Naive B cell (primary cell): ENCODE data around the gene FBXW7. TPM values are rescaled to one million over a fixed set of nuclear protein-coding genes. Genes with fewer than 3 reads are reported as not detected.

Experiments used
- ATAC-seq, 2 donors: fragments of 150-1000 bp; cut with Tn5 transposase; 2 replicates each; pipeline ENCODE4 v1.10.0; 2021; ENCODE audit warnings: low read depth in 2 of 2, mild to moderate bottlenecking in 2 of 2, moderate library complexity in 2 of 2
- DNase-seq: peaks from one replicate; pipeline ENCODE4 v3.0.0; 2022
- H3K27ac Mint-ChIP-seq, 6 donors: one replicate each; pipeline ENCODE4 v1.8.0; 2020 to 2022; ENCODE audit warnings: mild to moderate bottlenecking in 6 of 6, mixed read lengths in 6 of 6, moderate library complexity in 5 of 6, inconsistent platforms in 2 of 6
- H3K27me3 Mint-ChIP-seq, 3 donors: one replicate each; pipeline ENCODE4 v1.8.0; 2021 to 2022; ENCODE audit warnings: mixed read lengths in 3 of 3, mild to moderate bottlenecking in 1 of 3
- H3K36me3 Mint-ChIP-seq, 2 donors: one replicate each; pipeline ENCODE4 v1.8.0; 2020 to 2022; ENCODE audit warnings: mixed read lengths in 2 of 2, inconsistent platforms in 1 of 2, mild to moderate bottlenecking in 1 of 2
- H3K4me1 Mint-ChIP-seq, 3 donors: one replicate each; pipeline ENCODE4 v1.8.0; 2020 to 2022; ENCODE audit warnings: mixed read lengths in 3 of 3, inconsistent platforms in 1 of 3, mild to moderate bottlenecking in 1 of 3, moderate library complexity in 1 of 3
- H3K4me3 Mint-ChIP-seq, 8 donors: one replicate each; pipeline ENCODE4 v1.8.0; 2020 to 2022; ENCODE audit warnings: mild to moderate bottlenecking in 8 of 8, mixed read lengths in 8 of 8, moderate library complexity in 8 of 8, inconsistent platforms in 2 of 8
- H3K9me3 Mint-ChIP-seq, 7 donors: one replicate each; pipeline ENCODE4 v1.8.0; 2020 to 2022; ENCODE audit warnings: mixed read lengths in 7 of 7, mild to moderate bottlenecking in 5 of 7, inconsistent platforms in 2 of 7, moderate library complexity in 1 of 7
- polyA plus RNA-seq, 6 donors: library from polyadenylated mRNA; unstranded; fragments of 300-500 nt; fragmentation: Illumina TruSeq; gene quantifications; one replicate each; pipeline ENCODE4 v1.2.3, GENCODE V29; 2021; ENCODE audit warnings: low read depth in 6 of 6

The FBXW7 gene
- polyA plus RNA-seq, 6 donors from 2014 or later, result 35.6 to 64.2 (median 39.0) TPM

DNA sequence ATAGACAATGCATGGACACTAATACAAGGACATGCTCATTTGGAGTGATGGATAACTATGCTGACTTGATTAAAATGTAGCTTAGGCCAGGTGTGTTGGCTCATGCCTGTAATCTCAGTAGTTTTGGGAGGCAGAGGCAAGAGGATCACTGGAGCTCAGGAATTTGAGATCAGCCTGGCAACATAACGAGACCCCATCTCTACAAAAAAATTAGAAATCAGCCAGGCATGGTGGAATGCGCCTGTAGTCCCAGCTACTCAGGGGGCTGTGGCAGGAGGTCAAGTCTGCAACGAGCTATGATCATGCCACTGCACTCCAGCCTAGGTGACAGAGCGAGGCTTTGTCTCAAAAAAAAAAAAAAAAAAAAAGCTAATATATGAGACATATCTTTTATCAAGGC, 196.3 kb downstream of the FBXW7 start:
- Mint-ChIP-seq H3K4me3 (no peak overlapping the region), H3K27ac (no peak overlapping the region), H3K27me3 (no peaks in the 10 kb centered on the region), H3K4me1 (peaks cover 0 to 10% (median 0%) of the 10 kb centered on the region in 3 donors), H3K9me3 (no peaks in the 10 kb centered on the region), H3K36me3 (peaks cover 7 to 10% of the 10 kb centered on the region in 2 donors)
- ATAC-seq (no peak), DNase-seq (no peak)

DNA sequence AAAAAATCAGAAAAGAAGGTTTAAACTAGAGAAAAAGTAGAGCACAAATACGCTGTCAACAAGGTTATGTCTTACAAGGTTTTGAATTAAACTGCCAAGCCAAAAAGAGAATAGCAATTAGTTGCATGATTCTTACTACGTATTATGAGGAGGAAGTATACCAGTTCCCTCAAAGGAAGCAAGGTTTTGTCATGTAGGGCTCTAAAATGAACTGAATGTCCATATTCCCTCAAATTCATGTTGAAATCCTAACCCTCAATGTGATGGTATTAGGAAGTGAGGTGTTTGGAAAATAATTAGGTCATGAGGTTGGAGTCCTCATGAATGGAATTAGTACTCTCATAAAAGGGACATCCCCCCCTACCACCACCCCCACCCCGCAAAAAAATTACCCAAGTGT, 201.0 kb downstream of the FBXW7 start:
- peaks cover 10 to 24% of the 10 kb centered on the region in 2 donors for H3K36me3 Mint-ChIP-seq
- H3K27ac Mint-ChIP-seq, result no peak overlapping the region
- DNase-seq, result no peak
- H3K9me3 Mint-ChIP-seq, result no peaks in the 10 kb centered on the region
- no peak for ATAC-seq
- H3K27me3 Mint-ChIP-seq, result no peaks in the 10 kb centered on the region
- peak overlapping the region in 1 of 8 donors; percentile 5 for H3K4me3 Mint-ChIP-seq
- no peaks in the 10 kb centered on the region for H3K4me1 Mint-ChIP-seq

DNA sequence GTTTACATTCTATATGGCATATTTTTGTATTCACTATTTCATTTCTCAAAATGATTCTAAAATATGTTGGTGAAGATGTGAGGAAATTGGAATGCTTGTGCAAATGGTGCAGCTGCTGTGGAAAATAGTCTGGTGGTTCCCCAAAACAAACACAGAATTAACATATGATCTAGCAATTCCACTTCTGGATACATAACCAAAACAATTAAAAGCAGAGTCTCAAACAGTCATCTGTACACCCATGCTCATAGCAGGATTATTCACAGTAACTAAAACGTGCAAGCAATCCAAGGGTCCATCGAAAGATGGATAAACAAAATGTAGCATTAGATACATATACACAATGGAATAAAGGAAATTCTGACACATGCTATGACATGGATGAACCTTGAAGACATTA, 204.8 kb downstream of the FBXW7 start:
- ATAC-seq (no peak), DNase-seq (no peak)
- H3K27ac Mint-ChIP-seq, result no peak overlapping the region
- no peaks in the 10 kb centered on the region for H3K9me3 Mint-ChIP-seq
- H3K27me3 Mint-ChIP-seq, result no peaks in the 10 kb centered on the region
- no peaks in the 10 kb centered on the region for H3K4me1 Mint-ChIP-seq
- peaks cover 27 to 28% of the 10 kb centered on the region in 2 donors for H3K36me3 Mint-ChIP-seq
- H3K4me3 Mint-ChIP-seq, result no peak overlapping the region

DNA sequence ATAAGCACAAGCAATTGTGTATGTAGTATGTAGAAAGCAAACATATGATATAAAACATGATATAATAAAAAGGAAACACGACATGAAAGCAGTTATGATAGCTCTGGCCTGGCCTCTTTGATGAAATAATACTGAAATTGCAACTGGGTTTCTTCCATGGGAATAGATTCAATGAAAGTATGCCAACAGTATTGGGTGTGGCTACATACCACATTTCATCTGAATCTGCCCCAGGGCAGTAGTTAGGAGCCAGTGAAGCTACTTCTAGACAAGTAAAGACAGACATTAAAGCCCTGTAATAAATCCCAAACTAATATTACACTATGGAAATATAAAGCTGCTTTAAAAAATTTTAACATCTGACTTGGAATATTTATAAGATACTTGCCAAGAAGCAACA, 207.3 kb downstream of the FBXW7 start:
- Mint-ChIP-seq H3K36me3 (peaks cover 27 to 30% of the 10 kb centered on the region in 2 donors), H3K4me3 (no peak overlapping the region)

DNA sequence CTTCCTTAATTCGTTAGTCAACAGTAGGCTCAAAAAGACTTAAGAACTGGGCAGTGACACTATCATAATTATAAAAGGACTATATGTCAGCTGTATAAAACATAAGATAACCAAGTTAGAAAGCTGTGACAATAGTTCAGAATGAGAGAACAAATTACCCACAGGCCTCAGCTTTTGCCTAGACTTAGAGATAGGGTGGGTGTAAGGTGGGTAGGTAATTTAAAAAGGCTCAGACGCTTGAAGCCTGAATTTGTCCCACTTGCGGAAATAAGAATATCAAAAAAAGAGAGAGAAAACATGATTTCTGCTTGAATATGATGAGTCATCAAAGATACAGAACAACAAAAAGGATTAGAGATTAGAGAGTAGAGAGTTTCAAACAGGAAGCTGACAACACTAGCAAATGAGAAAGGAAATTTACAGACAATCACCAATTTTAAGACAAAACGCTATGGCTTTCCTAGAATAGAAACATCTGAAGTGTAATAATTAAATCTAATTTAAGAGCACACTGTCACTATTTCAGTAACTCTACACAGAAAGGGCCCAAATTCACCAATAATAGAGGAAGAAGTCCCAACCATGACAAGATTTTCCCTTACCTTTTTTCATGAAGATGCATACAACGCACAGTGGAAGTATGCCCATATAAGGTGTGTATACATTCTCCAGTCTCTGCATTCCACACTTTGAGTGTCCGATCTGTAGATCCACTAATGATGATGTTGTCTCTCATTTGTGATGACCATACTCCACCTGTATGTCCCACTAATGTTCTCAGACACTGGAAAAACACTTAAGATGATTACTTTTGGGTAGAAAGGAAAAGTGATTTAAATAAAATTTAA, 208.1 kb downstream of the FBXW7 start:
- H3K36me3 Mint-ChIP-seq, result peaks cover 29 to 38% of the 10 kb centered on the region in 2 donors

More for the DNA sequence above, 207.3 kb downstream of the FBXW7 start:
- no peak overlapping the region for H3K27ac Mint-ChIP-seq
- DNase-seq (no peak), ATAC-seq (no peak)
- no peaks in the 10 kb centered on the region for H3K4me1 Mint-ChIP-seq
- H3K27me3 Mint-ChIP-seq, result no peaks in the 10 kb centered on the region
- H3K9me3 Mint-ChIP-seq, result no peaks in the 10 kb centered on the region

DNA sequence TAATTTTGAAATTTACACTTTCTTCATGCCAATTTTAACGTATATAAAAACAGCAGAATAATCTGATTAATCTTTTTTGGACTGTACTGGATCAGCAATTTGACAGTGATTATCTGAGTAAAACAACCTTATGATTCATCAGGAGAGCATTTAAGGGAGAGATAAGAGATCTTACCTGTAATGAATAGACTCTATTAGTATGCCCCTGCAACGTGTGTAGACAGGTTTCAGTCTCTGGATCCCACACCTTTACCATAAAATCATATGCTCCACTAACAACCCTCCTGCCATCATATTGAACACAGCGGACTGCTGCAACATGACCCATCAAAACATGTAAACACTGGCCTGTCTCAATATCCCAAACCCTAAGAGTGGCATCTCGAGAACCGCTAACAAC, 210.1 kb downstream of the FBXW7 start:
- no peaks in the 10 kb centered on the region for H3K27me3 Mint-ChIP-seq
- no peak overlapping the region for H3K27ac Mint-ChIP-seq
- peaks cover 26 to 27% of the 10 kb centered on the region in 2 donors for H3K36me3 Mint-ChIP-seq

More for the DNA sequence above, 208.1 kb downstream of the FBXW7 start:
- ATAC-seq (no peak), DNase-seq (no peak)
- no peaks in the 10 kb centered on the region for H3K9me3 Mint-ChIP-seq
- H3K4me3 Mint-ChIP-seq, result no peak overlapping the region
- no peaks in the 10 kb centered on the region for H3K4me1 Mint-ChIP-seq
- peak overlapping the region in 1 of 6 donors; percentile 3 for H3K27ac Mint-ChIP-seq
- H3K27me3 Mint-ChIP-seq, result no peaks in the 10 kb centered on the region

DNA sequence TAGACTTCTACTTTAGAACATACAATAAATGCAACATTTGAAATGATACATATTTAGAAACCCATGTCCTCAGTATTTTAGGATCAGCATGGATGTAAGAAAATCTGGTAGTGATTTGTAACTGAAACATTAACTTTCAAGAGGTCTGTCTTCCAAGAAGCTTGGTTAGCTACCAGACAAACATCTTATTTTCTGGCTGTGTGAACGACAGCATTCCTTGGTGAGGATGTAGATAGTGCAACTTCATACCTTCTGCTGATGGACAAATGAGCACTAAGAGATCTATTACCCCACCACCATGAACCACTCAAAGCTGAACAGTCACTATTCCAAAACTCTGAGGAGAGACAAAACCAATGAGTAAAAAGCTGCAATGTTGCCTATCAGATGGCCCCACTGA, 212.7 kb downstream of the FBXW7 start:
- ATAC-seq, result no peak
- Mint-ChIP-seq H3K4me3 (no peak overlapping the region), H3K36me3 (peaks cover 16 to 21% of the 10 kb centered on the region in 2 donors), H3K4me1 (no peaks in the 10 kb centered on the region), H3K27ac (no peak overlapping the region), H3K27me3 (no peaks in the 10 kb centered on the region), H3K9me3 (no peaks in the 10 kb centered on the region)
- DNase-seq, result no peak

More for the DNA sequence above, 210.1 kb downstream of the FBXW7 start:
- Mint-ChIP-seq H3K4me3 (no peak overlapping the region), H3K4me1 (no peaks in the 10 kb centered on the region), H3K9me3 (no peaks in the 10 kb centered on the region)
- ATAC-seq, result no peak
- DNase-seq, result no peak

DNA sequence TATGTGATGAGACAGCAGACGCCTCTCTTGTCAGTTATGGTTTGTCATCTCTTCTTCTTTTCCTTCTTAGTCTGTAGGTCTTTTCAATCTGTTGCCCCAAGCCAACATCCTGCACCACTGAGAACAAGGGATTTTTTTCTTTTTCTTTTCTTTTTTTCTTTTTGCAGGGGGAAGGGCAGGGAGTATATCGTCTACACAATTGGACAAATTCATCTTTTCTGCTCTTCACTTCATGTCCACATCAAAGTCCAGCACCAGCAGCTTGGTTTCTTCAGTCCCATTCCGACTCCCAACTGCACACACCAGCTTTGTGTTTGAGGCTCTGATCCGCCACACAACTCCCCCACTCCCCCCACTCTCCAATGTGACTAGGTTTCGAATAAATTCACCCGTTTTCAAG, 213.2 kb downstream of the FBXW7 start:
- Mint-ChIP-seq H3K4me3 (no peak overlapping the region), H3K9me3 (no peaks in the 10 kb centered on the region), H3K27ac (peak overlapping the region in 1 of 6 donors; percentile 76), H3K27me3 (no peaks in the 10 kb centered on the region), H3K4me1 (no peaks in the 10 kb centered on the region), H3K36me3 (peaks cover 13 to 16% of the 10 kb centered on the region in 2 donors)
- no peak for ATAC-seq
- no peak for DNase-seq

DNA sequence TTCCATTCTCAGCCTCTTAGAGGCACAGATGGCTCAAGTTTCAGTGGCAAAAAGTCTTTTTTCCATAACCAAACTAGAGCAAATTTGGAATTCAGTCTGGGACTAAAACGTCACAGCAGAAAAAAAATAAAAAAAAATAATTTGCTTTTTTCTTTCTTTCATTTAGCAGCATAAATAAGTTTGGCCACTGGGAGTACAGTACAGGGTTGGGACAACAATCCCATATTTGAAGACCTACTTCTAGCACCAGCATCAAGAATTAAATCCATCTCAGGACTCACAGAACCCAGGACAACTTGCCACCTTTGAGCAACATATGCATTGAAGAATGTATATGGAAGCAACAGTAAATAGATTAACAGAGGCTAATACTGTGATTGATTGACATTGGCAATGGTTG, 214.0 kb downstream of the FBXW7 start:
- Mint-ChIP-seq H3K36me3 (peaks cover 8 to 13% of the 10 kb centered on the region in 2 donors), H3K4me3 (no peak overlapping the region), H3K4me1 (no peaks in the 10 kb centered on the region), H3K27me3 (no peaks in the 10 kb centered on the region), H3K9me3 (no peaks in the 10 kb centered on the region), H3K27ac (no peak overlapping the region)
- DNase-seq, result no peak
- ATAC-seq, result no peak

DNA sequence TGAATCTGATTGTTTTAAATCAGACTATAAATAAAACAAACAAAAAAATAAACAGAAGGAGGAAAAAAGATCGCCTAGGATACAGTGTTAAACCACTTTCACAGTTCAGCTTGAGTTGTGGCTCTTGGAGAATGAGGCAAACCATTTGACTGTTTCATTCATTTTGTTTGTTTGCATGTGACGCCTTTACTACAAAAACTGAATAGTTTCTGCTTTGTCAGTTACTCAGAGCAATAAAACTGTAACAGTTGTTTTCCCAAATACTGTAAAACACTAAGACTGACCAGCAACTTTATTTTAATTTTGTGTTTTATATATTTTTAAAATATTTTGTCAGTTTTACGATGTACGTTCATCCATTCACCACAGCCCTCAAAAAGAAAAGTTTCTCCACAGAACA, 214.5 kb downstream of the FBXW7 start:
- Mint-ChIP-seq H3K27ac (no peak overlapping the region), H3K4me1 (no peaks in the 10 kb centered on the region), H3K4me3 (no peak overlapping the region), H3K36me3 (peaks cover 8 to 13% of the 10 kb centered on the region in 2 donors), H3K27me3 (no peaks in the 10 kb centered on the region), H3K9me3 (no peaks in the 10 kb centered on the region)
- ATAC-seq, result no peak
- DNase-seq, result no peak

DNA sequence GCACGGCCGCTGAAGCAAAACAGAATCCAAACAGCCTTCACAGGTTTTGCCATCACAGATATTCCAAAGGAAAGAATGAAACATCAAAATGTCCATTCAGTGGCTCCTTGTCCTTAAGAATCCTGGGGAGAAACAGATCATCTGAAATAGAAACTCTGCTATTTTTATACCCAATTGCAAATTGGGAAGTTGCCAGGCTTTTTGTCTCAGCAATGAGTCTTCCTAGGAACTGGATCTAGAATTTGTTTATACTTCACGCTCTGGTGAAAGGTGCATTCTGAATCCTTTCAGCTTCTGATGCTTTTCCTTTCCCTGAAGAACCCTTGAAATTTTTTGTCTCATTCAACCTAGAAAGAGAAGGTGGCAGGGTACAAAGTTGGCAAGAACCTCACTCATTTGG, 218.9 kb downstream of the FBXW7 start:
- H3K36me3 Mint-ChIP-seq, result no peaks in the 10 kb centered on the region
- peaks cover 0 to 2% (median 0%) of the 10 kb centered on the region in 3 donors for H3K4me1 Mint-ChIP-seq
- no peaks in the 10 kb centered on the region for H3K27me3 Mint-ChIP-seq
- no peaks in the 10 kb centered on the region for H3K9me3 Mint-ChIP-seq
- H3K27ac Mint-ChIP-seq, result no peak overlapping the region
- no peak overlapping the region for H3K4me3 Mint-ChIP-seq
- DNase-seq (no peak), ATAC-seq (no peak)

DNA sequence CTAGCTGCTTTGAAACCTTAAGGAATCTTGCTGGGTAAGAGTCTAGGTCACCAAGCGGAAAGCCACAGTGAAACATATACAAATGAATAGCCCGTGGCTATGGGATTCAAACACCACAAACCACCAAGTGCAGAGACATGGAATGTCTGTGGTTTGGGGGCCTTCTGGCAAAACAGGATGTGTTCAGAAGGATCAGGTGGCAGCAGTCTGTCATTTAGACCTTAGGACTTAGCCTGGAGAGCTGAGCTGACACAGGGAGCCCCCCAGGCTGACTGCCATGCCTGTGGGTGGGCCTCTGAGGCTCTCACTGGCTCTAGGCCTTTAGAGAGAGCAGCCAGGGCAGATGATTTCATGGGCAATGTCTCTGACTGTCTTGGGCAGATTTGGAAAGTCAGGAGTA, 225.6 kb downstream of the FBXW7 start:
- H3K27me3 Mint-ChIP-seq, result peaks cover 0 to 7% (median 0%) of the 10 kb centered on the region in 3 donors
- H3K4me1 Mint-ChIP-seq, result no peaks in the 10 kb centered on the region
- no peak for ATAC-seq
- H3K36me3 Mint-ChIP-seq, result no peaks in the 10 kb centered on the region
- no peak overlapping the region for H3K4me3 Mint-ChIP-seq
- no peaks in the 10 kb centered on the region for H3K9me3 Mint-ChIP-seq
- H3K27ac Mint-ChIP-seq, result no peak overlapping the region
- DNase-seq, result no peak

DNA sequence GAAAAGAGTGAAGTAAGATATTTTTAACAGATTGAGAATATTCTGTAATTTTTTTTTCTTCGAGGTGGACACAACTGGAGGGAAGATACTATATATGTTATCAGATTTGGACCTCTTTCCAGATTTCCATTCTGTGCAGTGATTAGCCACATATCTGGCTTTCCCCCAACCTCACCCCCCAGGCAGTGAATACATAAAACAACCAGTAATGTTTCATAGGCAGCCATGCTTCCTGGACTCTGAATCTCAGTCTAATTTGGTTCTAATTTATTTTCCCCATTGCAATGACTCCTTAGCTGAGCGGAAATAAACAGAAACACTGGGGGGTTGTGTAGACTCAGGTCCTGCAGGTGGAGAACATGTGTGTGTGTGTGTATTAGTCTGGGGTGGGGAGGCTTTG, 226.5 kb downstream of the FBXW7 start:
- H3K4me3 Mint-ChIP-seq, result no peak overlapping the region
- no peaks in the 10 kb centered on the region for H3K36me3 Mint-ChIP-seq
- H3K9me3 Mint-ChIP-seq, result no peaks in the 10 kb centered on the region
- H3K27me3 Mint-ChIP-seq, result peaks cover 0 to 12% (median 0%) of the 10 kb centered on the region in 3 donors
- H3K27ac Mint-ChIP-seq, result no peak overlapping the region
- ATAC-seq, result no peak
- no peak for DNase-seq
- H3K4me1 Mint-ChIP-seq, result no peaks in the 10 kb centered on the region

DNA sequence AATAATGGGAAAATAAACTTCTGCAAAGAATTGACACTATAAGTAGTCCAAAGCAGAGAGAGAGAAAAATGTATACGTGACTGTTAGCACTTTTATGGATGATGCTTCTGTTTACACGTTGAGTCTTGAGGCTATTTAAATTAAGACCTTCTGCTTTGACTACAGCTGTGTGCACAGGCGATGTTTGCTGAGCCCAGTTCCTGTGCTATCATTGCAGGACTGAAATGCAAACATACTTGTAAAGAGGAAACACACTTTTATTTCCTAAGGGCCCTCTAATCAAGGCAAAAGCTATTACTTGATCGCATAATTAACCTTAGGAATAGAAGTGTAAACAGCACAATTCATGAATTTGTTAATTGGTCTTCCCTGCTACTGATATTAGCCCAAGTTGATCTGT, 226.9 kb downstream of the FBXW7 start:
- Mint-ChIP-seq H3K4me3 (no peak overlapping the region), H3K9me3 (no peaks in the 10 kb centered on the region), H3K27me3 (peaks cover 0 to 12% (median 0%) of the 10 kb centered on the region in 3 donors), H3K36me3 (no peaks in the 10 kb centered on the region), H3K27ac (no peak overlapping the region), H3K4me1 (no peaks in the 10 kb centered on the region)
- DNase-seq (no peak), ATAC-seq (no peak)
